ENCODE data around the gene RAD51B.

RAD51B gene

DNA sequence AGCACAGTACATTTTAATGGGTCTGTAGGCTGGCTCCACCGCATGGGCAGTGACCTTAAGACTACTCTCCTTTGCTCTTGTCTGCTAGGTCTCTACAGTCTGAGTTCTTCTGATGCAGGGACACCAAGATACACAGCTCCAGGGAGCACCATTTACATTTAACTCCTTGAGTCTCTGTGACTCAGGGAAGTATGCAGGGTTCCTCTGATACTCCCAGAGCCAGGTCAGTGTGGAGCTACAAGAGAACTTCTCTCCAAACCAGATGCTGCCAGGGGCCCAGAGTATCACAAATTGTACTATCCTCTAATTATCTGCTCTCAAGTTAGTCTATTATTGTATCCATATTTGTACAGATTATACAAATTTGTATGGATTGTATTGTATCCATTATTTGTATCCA lies 958.1 kb downstream of the RAD51B start (continued):
- TF ChIP-seq, protein P1, sequence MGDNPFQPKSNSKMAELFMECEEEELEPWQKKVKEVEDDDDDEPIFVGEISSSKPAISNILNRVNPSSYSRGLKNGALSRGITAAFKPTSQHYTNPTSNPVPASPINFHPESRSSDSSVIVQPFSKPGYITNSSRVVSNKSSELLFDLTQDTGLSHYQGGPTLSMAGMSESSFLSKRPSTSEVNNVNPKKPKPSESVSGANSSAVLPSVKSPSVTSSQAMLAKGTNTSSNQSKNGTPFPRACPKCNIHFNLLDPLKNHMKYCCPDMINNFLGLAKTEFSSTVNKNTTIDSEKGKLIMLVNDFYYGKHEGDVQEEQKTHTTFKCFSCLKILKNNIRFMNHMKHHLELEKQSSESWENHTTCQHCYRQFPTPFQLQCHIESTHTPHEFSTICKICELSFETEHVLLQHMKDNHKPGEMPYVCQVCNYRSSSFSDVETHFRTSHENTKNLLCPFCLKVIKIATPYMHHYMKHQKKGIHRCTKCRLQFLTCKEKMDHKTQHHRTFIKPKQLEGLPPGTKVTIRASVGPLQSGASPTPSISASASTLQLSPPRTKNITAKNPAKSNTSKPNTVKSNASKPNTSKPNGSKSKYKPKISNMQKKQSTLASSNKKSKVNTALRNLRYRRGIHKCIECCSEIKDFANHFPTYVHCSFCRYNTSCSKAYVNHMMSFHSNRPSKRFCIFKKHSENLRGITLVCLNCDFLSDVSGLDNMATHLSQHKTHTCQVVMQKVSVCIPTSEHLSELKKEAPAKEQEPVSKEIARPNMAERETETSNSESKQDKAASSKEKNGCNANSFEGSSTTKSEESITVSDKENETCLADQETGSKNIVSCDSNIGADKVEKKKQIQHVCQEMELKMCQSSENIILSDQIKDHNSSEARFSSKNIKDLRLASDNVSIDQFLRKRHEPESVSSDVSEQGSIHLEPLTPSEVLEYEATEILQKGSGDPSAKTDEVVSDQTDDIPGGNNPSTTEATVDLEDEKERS (tag by site-specific recombination; IDR thresholded peaks at IDR 0.05), result no peak
- TF ChIP-seq GLI2 (tag by site-specific recombination; IDR thresholded peaks at IDR 0.05; ENCODE audit: borderline replicate concordance, low read depth), result no peak
- no peak for TF ChIP-seq REPIN1 (tag by site-specific recombination; IDR thresholded peaks at IDR 0.05; ENCODE audit: low read depth)
- TF ChIP-seq, protein P2, sequence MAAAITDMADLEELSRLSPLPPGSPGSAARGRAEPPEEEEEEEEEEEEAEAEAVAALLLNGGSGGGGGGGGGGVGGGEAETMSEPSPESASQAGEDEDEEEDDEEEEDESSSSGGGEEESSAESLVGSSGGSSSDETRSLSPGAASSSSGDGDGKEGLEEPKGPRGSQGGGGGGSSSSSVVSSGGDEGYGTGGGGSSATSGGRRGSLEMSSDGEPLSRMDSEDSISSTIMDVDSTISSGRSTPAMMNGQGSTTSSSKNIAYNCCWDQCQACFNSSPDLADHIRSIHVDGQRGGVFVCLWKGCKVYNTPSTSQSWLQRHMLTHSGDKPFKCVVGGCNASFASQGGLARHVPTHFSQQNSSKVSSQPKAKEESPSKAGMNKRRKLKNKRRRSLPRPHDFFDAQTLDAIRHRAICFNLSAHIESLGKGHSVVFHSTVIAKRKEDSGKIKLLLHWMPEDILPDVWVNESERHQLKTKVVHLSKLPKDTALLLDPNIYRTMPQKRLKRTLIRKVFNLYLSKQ (tag by site-specific recombination; IDR thresholded peaks at IDR 0.05; ENCODE audit: borderline replicate concordance), result no peak
- no peak for TF ChIP-seq ZNF23 (tag by site-specific recombination; IDR thresholded peaks at IDR 0.05; ENCODE audit: borderline replicate concordance)
- TF ChIP-seq ZNF791 (tag by site-specific recombination; IDR thresholded peaks at IDR 0.05), result no peak
- TF ChIP-seq ZNF184 (tag by site-specific recombination; IDR thresholded peaks at IDR 0.05), result no peak
- TF ChIP-seq SP3 (tag by site-specific recombination; IDR thresholded peaks at IDR 0.05), result no peak

Data from HEK293 (cell line).